Skeletal muscle satellite cell (primary cell): ENCODE measurements around the gene USP53.

Experiments used
- H3K27me3 ChIP-seq: 2 replicates; pipeline ENCODE4 v1.7.0; 2013; ENCODE audit warnings: low read length; ENCODE audit not compliant: control insufficient read depth, insufficient read depth
- H3K36me3 ChIP-seq: 2 replicates; pipeline ENCODE4 v1.7.0; 2013; ENCODE audit warnings: mild to moderate bottlenecking, control low read depth, low read length; ENCODE audit not compliant: insufficient read depth
- H3K4me1 ChIP-seq: 2 replicates; pipeline ENCODE4 v1.7.0; 2013; ENCODE audit warnings: low read length; ENCODE audit not compliant: control insufficient read depth, insufficient read depth
- H3K4me2 ChIP-seq: 2 replicates; pipeline ENCODE4 v1.7.0; 2013; ENCODE audit warnings: mild to moderate bottlenecking, low read length
- H3K4me3 ChIP-seq: 2 replicates; pipeline ENCODE4 v1.7.0; 2013; ENCODE audit warnings: low read length
- H3K9ac ChIP-seq: 2 replicates; pipeline ENCODE4 v1.7.0; 2013; ENCODE audit warnings: mild to moderate bottlenecking, low read depth, low read length, moderate library complexity
- H3K9me3 ChIP-seq: replicated peaks from 2 replicates; pipeline ENCODE4 v1.7.0; 2013; ENCODE audit warnings: mild to moderate bottlenecking, control low read depth, low read length

USP53 gene

DNA sequence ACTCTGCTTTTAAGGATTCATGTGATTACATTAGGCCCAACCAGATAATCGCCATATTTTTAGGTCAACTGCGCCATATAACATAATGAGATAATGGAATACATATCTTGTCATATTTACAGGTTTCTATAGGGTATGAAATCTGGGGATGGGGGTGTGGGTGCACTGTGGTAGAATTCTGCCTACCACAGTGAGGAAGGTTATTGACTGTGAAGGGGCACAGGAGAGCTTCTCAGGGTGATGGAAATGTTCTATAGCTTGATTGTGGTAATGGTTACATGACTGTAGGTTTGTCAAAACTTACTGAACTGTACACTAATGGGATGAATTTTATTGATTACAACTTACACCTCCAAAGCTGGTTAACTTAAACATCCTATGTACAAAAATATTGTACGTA lies 15.9 kb downstream of the USP53 start:
- H3K4me1 ChIP-seq = peaks cover 5% of the 10 kb centered on the region
- no peak overlapping the region for H3K4me3 ChIP-seq
- H3K36me3 ChIP-seq = peaks cover 13% of the 10 kb centered on the region
- no peaks in the 10 kb centered on the region for H3K9me3 ChIP-seq
- H3K27me3 ChIP-seq = no peaks in the 10 kb centered on the region
- H3K9ac ChIP-seq = no peak overlapping the region
- H3K4me2 ChIP-seq = no peak overlapping the region

DNA sequence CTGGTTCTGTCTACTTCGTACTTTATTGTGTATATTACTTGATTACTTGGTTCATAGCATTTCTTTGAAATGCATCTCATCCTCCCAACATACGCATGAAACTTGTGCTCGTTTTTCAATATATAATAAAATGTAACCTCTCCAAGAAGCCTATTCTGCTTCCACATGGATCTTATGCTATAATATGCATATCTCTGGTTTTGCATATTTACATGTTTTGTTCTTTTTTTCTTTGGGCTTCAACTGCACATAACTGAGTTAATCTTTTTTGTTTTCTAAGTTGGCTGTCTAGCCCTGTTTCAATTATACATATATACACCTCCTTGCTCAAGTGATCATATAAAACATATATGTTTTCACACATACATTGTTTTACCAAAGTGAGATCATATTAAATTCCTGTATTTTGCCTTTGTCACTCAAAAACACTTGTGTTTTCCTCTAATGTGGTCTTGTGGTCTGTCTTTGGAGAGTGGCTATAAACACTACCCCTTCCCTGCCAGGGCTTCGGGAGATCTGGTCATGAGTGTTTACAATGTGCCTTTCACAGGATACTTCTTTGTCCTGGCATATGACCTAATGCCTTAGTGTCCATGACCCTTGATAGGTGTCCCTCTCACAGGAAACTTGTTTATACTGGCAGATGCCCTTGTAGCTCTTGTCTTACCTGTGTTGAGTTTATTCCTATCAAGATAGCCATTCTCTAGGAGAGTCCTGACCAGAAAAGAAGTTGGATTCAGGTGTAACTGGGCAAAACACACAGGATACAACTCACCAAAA lies 17.6 kb downstream of the USP53 start:
- H3K4me3 ChIP-seq = no peak overlapping the region
- H3K9ac ChIP-seq = no peak overlapping the region
- no peaks in the 10 kb centered on the region for H3K27me3 ChIP-seq
- no peaks in the 10 kb centered on the region for H3K9me3 ChIP-seq
- H3K36me3 ChIP-seq = peaks cover 7% of the 10 kb centered on the region
- no peak overlapping the region for H3K4me2 ChIP-seq
- H3K4me1 ChIP-seq = peaks cover 12% of the 10 kb centered on the region

DNA sequence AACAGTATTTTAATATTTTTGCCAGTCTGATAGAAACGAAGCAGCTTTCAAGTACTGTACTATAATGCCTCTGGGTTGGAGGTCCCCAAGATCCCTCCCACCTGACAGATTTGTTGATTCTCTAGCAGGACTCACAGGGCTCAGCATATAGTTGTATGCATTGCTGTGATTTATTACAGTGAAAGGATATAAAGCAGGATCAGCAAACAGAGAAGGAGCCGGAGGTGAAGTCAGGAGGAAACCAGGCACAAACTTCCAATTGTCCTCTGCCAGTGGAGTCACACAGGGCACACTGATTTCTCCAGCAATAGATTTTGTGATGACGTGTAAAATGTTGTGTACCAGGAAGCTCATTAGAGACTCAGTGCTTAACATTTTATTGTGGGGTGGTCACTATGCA lies 19.0 kb downstream of the USP53 start:
- peaks cover 12% of the 10 kb centered on the region for H3K4me1 ChIP-seq
- peaks cover 18% of the 10 kb centered on the region for H3K36me3 ChIP-seq
- no peaks in the 10 kb centered on the region for H3K27me3 ChIP-seq
- H3K9ac ChIP-seq = no peak overlapping the region
- H3K4me3 ChIP-seq = no peak overlapping the region
- no peak overlapping the region for H3K4me2 ChIP-seq
- H3K9me3 ChIP-seq = no peaks in the 10 kb centered on the region

DNA sequence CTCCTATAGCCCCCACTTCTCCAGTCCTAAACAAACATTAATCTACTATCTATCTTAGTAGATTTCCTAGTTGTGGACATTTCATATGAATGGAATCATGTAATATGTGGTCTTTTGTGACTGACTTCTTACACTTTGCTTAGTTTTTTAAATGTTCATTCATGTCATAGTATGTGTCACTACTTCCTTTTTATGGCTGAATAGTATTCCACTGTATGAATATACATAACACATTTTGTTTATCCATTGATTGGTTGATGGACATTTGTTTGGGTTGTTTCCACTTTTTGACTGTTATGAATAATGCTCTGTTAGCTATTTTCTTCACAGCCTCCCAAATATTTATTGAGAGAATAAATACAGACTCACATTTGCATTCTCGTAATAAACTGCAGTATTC lies 19.8 kb downstream of the USP53 start:
- Histone ChIP-seq H3K9ac (no peak overlapping the region), H3K4me3 (no peak overlapping the region), H3K36me3 (peaks cover 18% of the 10 kb centered on the region), H3K4me2 (no peak overlapping the region), H3K9me3 (no peaks in the 10 kb centered on the region), H3K4me1 (peaks cover 12% of the 10 kb centered on the region), H3K27me3 (no peaks in the 10 kb centered on the region)

DNA sequence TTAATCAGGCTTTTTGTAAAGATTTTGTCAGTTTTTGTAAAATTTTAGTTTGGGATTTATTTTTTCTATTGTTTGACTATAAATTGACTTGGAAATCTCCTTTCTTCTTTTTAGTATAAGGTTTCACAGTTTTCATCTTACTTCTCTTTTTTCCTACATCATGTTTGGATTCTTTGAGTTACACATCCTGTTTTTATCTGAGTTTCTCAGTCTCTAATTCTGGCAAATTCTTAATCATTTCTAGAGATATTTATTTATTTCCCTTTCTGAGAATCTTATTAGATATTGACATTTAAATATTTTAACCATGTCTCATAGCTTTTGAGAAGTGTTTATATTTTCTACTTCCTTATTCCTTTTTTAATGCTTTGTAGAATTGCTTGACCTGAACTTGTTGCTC lies 20.7 kb downstream of the USP53 start:
- H3K27me3 ChIP-seq = no peaks in the 10 kb centered on the region
- H3K4me1 ChIP-seq = peaks cover 12% of the 10 kb centered on the region
- H3K4me2 ChIP-seq = no peak overlapping the region
- H3K9me3 ChIP-seq = no peaks in the 10 kb centered on the region
- peaks cover 22% of the 10 kb centered on the region for H3K36me3 ChIP-seq
- no peak overlapping the region for H3K9ac ChIP-seq
- H3K4me3 ChIP-seq = no peak overlapping the region

DNA sequence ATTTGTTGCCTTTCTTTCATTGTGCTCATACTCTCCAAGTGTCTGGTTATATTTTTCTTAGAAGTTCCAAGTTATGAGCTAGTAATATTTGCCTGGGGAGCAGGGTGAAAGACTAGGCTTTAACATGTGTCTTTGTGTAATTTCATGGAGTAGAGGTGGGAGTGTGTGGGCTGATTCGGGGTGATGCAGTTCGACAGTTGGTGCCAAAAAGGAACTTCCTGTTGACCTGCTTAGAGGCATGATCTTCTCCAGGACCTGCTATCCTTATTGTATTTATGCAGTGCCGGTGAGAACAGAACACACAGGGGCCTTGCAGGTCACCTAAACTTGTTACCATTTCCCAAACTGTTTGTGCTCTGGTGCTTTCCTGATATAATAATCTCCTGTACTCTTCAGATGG lies 21.2 kb downstream of the USP53 start:
- Histone ChIP-seq H3K4me1 (peaks cover 12% of the 10 kb centered on the region), H3K9me3 (no peaks in the 10 kb centered on the region), H3K4me2 (no peak overlapping the region), H3K36me3 (peaks cover 24% of the 10 kb centered on the region), H3K4me3 (no peak overlapping the region), H3K27me3 (no peaks in the 10 kb centered on the region), H3K9ac (no peak overlapping the region)

DNA sequence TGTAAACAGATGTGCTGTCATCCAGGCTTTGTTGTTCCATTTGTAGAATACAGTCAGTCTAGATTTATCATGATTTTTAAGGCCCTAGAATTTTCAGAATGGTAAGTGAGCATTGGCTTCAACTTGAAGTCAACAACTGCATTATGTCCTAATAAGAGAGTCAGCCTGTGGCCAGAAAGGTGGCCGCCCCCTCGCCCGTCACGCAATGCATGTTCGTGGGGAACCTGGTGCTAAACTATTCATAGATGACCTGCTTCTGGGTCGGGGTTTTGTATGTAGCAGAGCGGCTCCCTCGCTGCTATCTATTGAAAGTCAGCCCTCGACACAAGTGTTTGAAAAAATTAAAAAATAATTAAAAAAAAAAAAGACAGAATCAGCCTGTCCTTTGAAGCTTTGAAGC lies 24.7 kb downstream of the USP53 start:
- no peaks in the 10 kb centered on the region for H3K27me3 ChIP-seq
- peaks cover 12% of the 10 kb centered on the region for H3K4me1 ChIP-seq
- peaks cover 27% of the 10 kb centered on the region for H3K36me3 ChIP-seq
- H3K9ac ChIP-seq = no peak overlapping the region
- H3K4me3 ChIP-seq = no peak overlapping the region
- H3K9me3 ChIP-seq = no peaks in the 10 kb centered on the region
- no peak overlapping the region for H3K4me2 ChIP-seq

DNA sequence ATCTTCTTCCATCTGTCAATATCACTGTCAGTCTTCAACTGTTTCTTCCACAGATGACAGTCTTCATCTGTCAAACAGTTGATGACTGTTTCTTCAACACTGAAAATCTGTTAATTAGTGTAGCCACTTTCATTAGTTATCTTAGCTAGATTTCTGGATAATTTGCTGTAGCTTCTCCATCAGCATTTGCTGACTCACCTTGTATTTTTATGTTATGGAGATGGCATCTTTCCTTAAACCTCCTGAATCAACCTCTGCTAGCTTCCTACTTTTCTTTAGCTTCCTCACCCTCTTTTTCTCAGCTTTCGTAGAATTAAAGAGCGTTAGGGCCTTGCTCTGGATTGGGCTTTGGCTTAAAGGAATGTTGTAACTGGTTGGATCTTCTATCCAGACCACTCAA lies 25.1 kb downstream of the USP53 start:
- peaks cover 27% of the 10 kb centered on the region for H3K36me3 ChIP-seq
- H3K4me3 ChIP-seq = no peak overlapping the region
- no peak overlapping the region for H3K9ac ChIP-seq
- H3K4me2 ChIP-seq = no peak overlapping the region
- H3K27me3 ChIP-seq = no peaks in the 10 kb centered on the region
- no peaks in the 10 kb centered on the region for H3K9me3 ChIP-seq
- H3K4me1 ChIP-seq = peaks cover 12% of the 10 kb centered on the region

DNA sequence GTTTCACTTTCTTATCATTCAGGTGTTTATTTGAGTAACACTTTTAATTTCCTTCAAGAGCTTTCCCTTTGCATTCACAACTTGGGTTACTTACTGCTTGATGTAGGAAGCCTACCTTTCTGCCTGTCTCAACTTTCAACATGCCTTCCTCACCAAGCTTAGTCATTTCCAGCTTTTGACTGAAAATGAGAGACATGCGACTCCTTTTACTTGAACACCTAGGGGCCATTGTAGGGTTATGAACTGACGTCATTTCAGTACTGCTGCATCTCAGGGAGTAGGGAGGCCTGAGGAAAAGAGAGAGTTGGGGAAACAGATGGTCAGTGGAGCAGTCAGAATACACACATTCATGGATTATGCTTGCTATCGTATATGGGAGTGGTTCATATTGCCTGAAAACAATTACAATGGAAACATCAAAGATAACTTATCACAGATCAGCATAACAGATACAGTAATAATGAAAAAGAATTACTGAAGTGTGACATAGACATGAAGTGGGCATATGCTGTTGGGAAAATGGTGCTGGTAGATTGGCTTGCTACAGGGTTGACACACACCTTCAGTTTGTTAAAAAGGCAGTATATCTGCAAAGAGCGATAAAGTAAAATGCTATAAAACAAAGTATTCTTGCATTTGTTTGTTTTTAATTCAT lies 25.7 kb downstream of the USP53 start:
- Histone ChIP-seq H3K36me3 (peaks cover 27% of the 10 kb centered on the region), H3K27me3 (no peaks in the 10 kb centered on the region), H3K4me3 (no peak overlapping the region), H3K9me3 (no peaks in the 10 kb centered on the region), H3K9ac (no peak overlapping the region), H3K4me2 (no peak overlapping the region), H3K4me1 (peaks cover 9% of the 10 kb centered on the region)

DNA sequence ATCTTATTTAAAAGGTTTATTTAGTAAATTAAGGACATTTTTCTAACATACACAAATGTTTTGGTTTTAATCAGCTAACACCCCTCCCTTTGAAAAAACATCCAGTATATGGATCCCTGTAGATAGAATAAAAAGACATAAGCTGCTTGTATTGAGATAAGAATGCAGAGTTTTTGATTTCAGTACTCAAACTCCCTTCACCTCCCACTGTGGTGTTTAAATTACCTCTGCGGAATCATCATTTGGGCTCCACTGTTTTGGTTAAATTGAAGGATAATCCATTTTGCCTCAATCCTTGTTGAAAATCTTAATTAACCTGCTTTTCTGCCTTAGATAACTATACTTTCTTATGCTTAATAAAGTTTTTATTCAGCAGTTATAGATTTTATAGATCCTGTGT lies 27.6 kb downstream of the USP53 start:
- Histone ChIP-seq H3K4me1 (peaks cover 7% of the 10 kb centered on the region), H3K4me2 (no peak overlapping the region), H3K9ac (no peak overlapping the region), H3K36me3 (peaks cover 27% of the 10 kb centered on the region), H3K9me3 (no peaks in the 10 kb centered on the region), H3K4me3 (no peak overlapping the region), H3K27me3 (no peaks in the 10 kb centered on the region)

DNA sequence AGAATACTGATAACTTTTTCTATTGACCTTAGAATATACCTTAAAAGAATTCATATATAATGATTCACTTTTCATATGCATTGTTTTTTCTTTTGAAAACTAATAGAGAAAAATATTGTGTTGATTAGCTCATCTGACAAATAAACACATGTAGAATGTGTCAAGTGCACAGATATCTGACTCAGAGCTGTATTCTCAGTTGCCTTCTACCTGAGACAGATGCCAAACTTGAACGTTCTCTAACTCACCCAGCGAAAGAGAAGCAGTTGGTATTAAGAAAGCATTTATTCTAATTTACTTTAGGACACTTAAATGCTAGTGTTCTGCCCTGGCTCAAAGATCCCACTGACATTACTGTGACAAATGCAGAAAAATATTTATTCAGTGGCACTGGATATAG lies 28.1 kb downstream of the USP53 start:
- peaks cover 23% of the 10 kb centered on the region for H3K36me3 ChIP-seq
- no peaks in the 10 kb centered on the region for H3K27me3 ChIP-seq
- no peaks in the 10 kb centered on the region for H3K9me3 ChIP-seq
- no peak overlapping the region for H3K9ac ChIP-seq
- no peak overlapping the region for H3K4me3 ChIP-seq
- peaks cover 7% of the 10 kb centered on the region for H3K4me1 ChIP-seq
- no peak overlapping the region for H3K4me2 ChIP-seq

DNA sequence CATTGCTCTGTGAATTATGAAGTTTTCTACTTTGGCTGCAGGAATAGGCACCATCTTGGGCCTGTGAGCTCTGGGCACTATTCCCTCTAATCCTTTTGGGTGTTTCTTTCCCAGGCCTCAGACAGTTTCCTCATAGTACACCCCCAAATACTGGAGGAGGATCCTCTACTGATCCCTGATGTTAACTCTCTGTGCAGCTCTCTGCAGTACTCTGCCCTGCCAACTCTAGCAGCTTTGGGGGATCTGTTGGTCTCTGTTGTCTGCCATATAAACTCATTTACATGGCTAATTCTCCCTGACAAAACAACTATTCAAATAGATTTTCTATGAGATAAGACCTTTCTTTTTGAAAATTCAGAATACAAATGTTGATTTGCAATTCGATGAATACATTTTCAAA lies 29.9 kb downstream of the USP53 start:
- H3K4me3 ChIP-seq = no peak overlapping the region
- H3K4me1 ChIP-seq = peaks cover 7% of the 10 kb centered on the region
- peaks cover 18% of the 10 kb centered on the region for H3K36me3 ChIP-seq
- H3K4me2 ChIP-seq = no peak overlapping the region
- H3K9ac ChIP-seq = no peak overlapping the region
- no peaks in the 10 kb centered on the region for H3K9me3 ChIP-seq
- no peaks in the 10 kb centered on the region for H3K27me3 ChIP-seq
